PC-9 (cell line): ENCODE measurements around the gene YWHAQ. TPM values are rescaled to one million over a fixed set of nuclear protein-coding genes. Genes with fewer than 3 reads are reported as not detected.

ENCODE experiments used
- BruUV-seq: library from RNA; stranded (reverse); fragments of 400-500 nt; replicated peaks from 2 replicates; lab custom pipeline; 2021; lab: Mats Ljungman, UMichigan
- CTCF ChIA-PET: fragments of 300-600 bp; sonication (Branson Sonifier 250); formaldehyde crosslinking; loops from one replicate; lab custom pipeline; 2022; ENCODE audit warnings: antibody characterized with exemption; lab: Charles Lee
- POLR2A ChIA-PET: fragments of 300-600 bp; sonication (Branson Sonifier 250); formaldehyde crosslinking; loops from one replicate; lab custom pipeline; 2022; ENCODE audit warnings: antibody characterized with exemption; ENCODE audit not compliant: unreplicated experiment; lab: Charles Lee
- DNase-seq, 2 experiments: peaks; one replicate each; pipeline versions ENCODE4 v3.0.0 to v3.0.0-alpha.2; 2015 to 2022; ENCODE audit warnings: mixed read lengths in 1 of 2
- H2AFZ ChIP-seq: fragments of 200-600 bp; sonication (generic); 2 replicates; pipeline ENCODE4 v1.8.1; 2017; ENCODE audit warnings: antibody characterized with exemption
- H3F3A ChIP-seq: fragments of 200-600 bp; sonication (generic); 2 replicates; pipeline ENCODE4 v1.8.1; 2017; ENCODE audit warnings: antibody characterized with exemption, mild to moderate bottlenecking, low read depth; ENCODE audit not compliant: insufficient read depth
- H3K27ac ChIP-seq: fragments of 200-600 bp; sonication (generic); 2 replicates; pipeline ENCODE4 v1.6.1; 2016; ENCODE audit warnings: mixed run types
- H3K27me3 ChIP-seq: fragments of 200-600 bp; sonication (generic); 2 replicates; pipeline ENCODE4 v1.6.1; 2016; ENCODE audit warnings: low read depth, mixed run types; ENCODE audit not compliant: insufficient read depth
- H3K36me3 ChIP-seq: fragments of 200-600 bp; sonication (generic); 2 replicates; pipeline ENCODE4 v1.6.1; 2016; ENCODE audit warnings: low read depth, mixed run types
- H3K4me1 ChIP-seq: fragments of 200-600 bp; sonication (generic); replicated peaks from 2 replicates; pipeline ENCODE4 v1.6.1; 2016; ENCODE audit warnings: mixed run types; ENCODE audit not compliant: insufficient read depth
- H3K4me2 ChIP-seq: fragments of 200-600 bp; sonication (generic); 2 replicates; pipeline ENCODE4 v1.6.1; 2017; ENCODE audit warnings: mixed run types
- H3K4me3 ChIP-seq: fragments of 200-600 bp; sonication (generic); 2 replicates; pipeline ENCODE4 v1.6.1; 2016; ENCODE audit warnings: mixed run types
- H3K79me2 ChIP-seq: fragments of 200-600 bp; sonication (generic); 2 replicates; pipeline ENCODE4 v1.6.1; 2017; ENCODE audit warnings: low read depth, mixed run types
- H3K9me2 ChIP-seq: fragments of 200-600 bp; sonication (generic); 2 replicates; pipeline ENCODE4 v1.8.1; 2017; ENCODE audit warnings: mild to moderate bottlenecking; ENCODE audit not compliant: insufficient read depth
- H3K9me3 ChIP-seq: fragments of 200-600 bp; sonication (generic); 2 replicates; pipeline ENCODE4 v1.8.1; 2016; ENCODE audit warnings: low read depth; ENCODE audit not compliant: insufficient read depth
- H4K20me1 ChIP-seq: fragments of 200-600 bp; sonication (generic); 2 replicates; pipeline ENCODE4 v1.8.1; 2017; ENCODE audit not compliant: insufficient read depth
- CTCF ChIP-seq: fragments of 200-600 bp; sonication (generic); conservative IDR thresholded peaks from 2 replicates; pipeline ENCODE4 v1.6.1; 2017; ENCODE audit warnings: mixed run types, antibody characterized with exemption, mild to moderate bottlenecking, moderate library complexity
- EZH2 ChIP-seq: fragments of 200-600 bp; sonication (generic); IDR thresholded peaks from 2 replicates; pipeline ENCODE4 v1.8.0; 2017; ENCODE audit warnings: antibody characterized with exemption, low read depth
- intact Hi-C: fragments of 100-400 bp; cut with micrococcal nuclease; formaldehyde crosslinking; loops from one replicate; pipeline ENCODE4 v1.10.0; 2022; ENCODE audit not compliant: unreplicated experiment
- total RNA-seq: library from RNA; stranded (reverse); gene quantifications from 2 replicates; pipeline ENCODE4 v1.2.3, GENCODE V29; 2021

YWHAQ gene
- total RNA-seq, 1 experiment from 2014 or later: 353 TPM

GRCh38 chr2:9560628-9561027 is 70.2 kb downstream of the YWHAQ start:
- CTCF ChIA-PET: no interaction called here

GRCh38 chr2:9558948-9559381 is 71.8 kb downstream of the YWHAQ start:
- Histone ChIP-seq H3K4me1 (peaks cover 39% of the 10 kb centered on the region), H3K9me3 (no peaks in the 10 kb centered on the region), H2AFZ (no peak overlapping the region), H3K27me3 (no peaks in the 10 kb centered on the region), H3K9me2 (no peaks in the 10 kb centered on the region), H3K27ac (peak overlapping the region; percentile 96), H3K4me2 (peak overlapping the region; percentile 98), H4K20me1 (no peaks in the 10 kb centered on the region), H3K4me3 (no peak overlapping the region), H3K79me2 (peaks cover 42% of the 10 kb centered on the region), H3K36me3 (no peaks in the 10 kb centered on the region), H3F3A (peaks cover 33% of the 10 kb centered on the region)
- no TSS peak for BruUV-seq
- intact Hi-C loops: loop anchor here (1.0 to 10.0 kb wide), 3 partner anchors 144 to 324 kb away; no protein-coding TSS in a partner anchor
- TF ChIP-seq EZH2: no peak
- no peak for TF ChIP-seq CTCF
- ChIA-PET CTCF (interaction anchor here (0.5 to 1.0 kb wide), 2 partner anchors 23 to 211 kb away, joined by 3 to 6 read pairs; no protein-coding TSS in a partner anchor), POLR2A (interaction anchor here (0.6 to 1.1 kb wide), 4 partner anchors 71 to 386 kb away, joined by 3 to 8 read pairs (median 6); partner anchors contain the start of gene TAF1B)
- DNase-seq: peak; percentile 70 to 99

More at GRCh38 chr2:9560628-9561027, 70.2 kb downstream of the YWHAQ start:
- H3K27ac ChIP-seq: no peak overlapping the region
- H3K4me3 ChIP-seq: no peak overlapping the region
- peaks cover 25% of the 10 kb centered on the region for H3K79me2 ChIP-seq
- H3K4me1 ChIP-seq: peaks cover 41% of the 10 kb centered on the region
- H3K9me2 ChIP-seq: no peaks in the 10 kb centered on the region
- no TSS peak for BruUV-seq
- DNase-seq: no peak
- intact Hi-C loops: no loop called here
- no peaks in the 10 kb centered on the region for H3K36me3 ChIP-seq
- no peaks in the 10 kb centered on the region for H4K20me1 ChIP-seq
- no peaks in the 10 kb centered on the region for H3K9me3 ChIP-seq
- H2AFZ ChIP-seq: no peak overlapping the region
- no peak for TF ChIP-seq EZH2
- no peak for TF ChIP-seq CTCF
- H3K4me2 ChIP-seq: no peak overlapping the region
- peaks cover 24% of the 10 kb centered on the region for H3F3A ChIP-seq
- POLR2A ChIA-PET: no interaction called here
- no peaks in the 10 kb centered on the region for H3K27me3 ChIP-seq

GRCh38 chr2:9556121-9556743 is 74.6 kb downstream of the YWHAQ start:
- Histone ChIP-seq H3K27ac (peak overlapping the region; percentile 96), H3K79me2 (peaks cover 69% of the 10 kb centered on the region), H3K9me2 (no peaks in the 10 kb centered on the region), H3K4me3 (peak overlapping the region; percentile 83), H3K4me2 (peak overlapping the region; percentile 98), H2AFZ (peak overlapping the region; percentile 69), H3K27me3 (no peaks in the 10 kb centered on the region), H3K36me3 (no peaks in the 10 kb centered on the region), H3F3A (peaks cover 58% of the 10 kb centered on the region), H3K9me3 (no peaks in the 10 kb centered on the region), H3K4me1 (peaks cover 66% of the 10 kb centered on the region), H4K20me1 (no peaks in the 10 kb centered on the region)
- no peak for TF ChIP-seq CTCF
- TF ChIP-seq EZH2: no peak
- no peak for DNase-seq
- BruUV-seq: no TSS peak
- POLR2A ChIA-PET: interaction anchor here (0.5 to 1.5 kb wide), 9 partner anchors 16 to 412 kb away, joined by 3 to 7 read pairs (median 4); partner anchors contain the start of gene YWHAQ
- intact Hi-C loops: loop anchor here (5.0 to 10.0 kb wide), 2 partner anchors 241 to 321 kb away; no protein-coding TSS in a partner anchor
- CTCF ChIA-PET: no interaction called here
